Ishikawa (cell line): ENCODE data around the gene HCN4.

Source experiments
- CEBPB ChIP-seq: IDR thresholded peaks from 2 replicates; pipeline ENCODE4 v1.6.1; 2012
- EP300 ChIP-seq: IDR thresholded peaks from 2 replicates; pipeline ENCODE4 v1.6.1; 2012; ENCODE audit warnings: borderline replicate concordance
- REST ChIP-seq: IDR thresholded peaks from 2 replicates; pipeline ENCODE4 v1.6.1; 2012; ENCODE audit warnings: low read depth, mild to moderate bottlenecking
- USF1 ChIP-seq: IDR thresholded peaks from 2 replicates; pipeline ENCODE4 v1.6.1; 2012
- YY1 ChIP-seq: IDR thresholded peaks from 2 replicates; pipeline ENCODE4 v1.6.1; 2012; ENCODE audit warnings: low read depth

DNA sequence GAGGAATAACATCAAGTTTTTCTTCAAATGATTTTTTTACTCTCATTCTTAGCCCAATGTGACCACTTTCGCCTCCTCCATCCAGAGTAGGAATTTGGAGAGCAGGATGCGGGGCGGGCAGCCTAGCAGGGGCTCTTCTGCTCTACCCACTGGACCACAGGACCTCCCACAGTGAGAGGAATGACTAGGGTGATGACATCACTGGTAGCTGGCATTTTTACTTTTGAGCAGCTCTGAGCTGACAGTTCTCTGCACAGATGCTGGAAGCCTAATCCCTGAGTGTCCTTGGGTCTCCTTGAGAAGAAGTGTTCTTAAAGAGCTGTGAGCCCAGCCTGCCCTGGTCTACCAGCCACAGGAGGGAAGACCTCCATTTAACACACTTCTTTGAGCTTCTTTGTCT is 1.4 kb upstream of the HCN4 start:
- TF ChIP-seq CEBPB: no peak
- no peak for TF ChIP-seq REST
- no peak for TF ChIP-seq YY1
- TF ChIP-seq USF1: no peak
- no peak for TF ChIP-seq EP300
